GM12891 (cell line): ENCODE results near the gene FCRL6.
A peak's percentile ranks its signal among the peaks of the same experiment; 100 is the strongest.

Experiments used
- DNase-seq: peaks from one replicate; pipeline ENCODE4 v3.0.0; 2011; ENCODE audit warnings: low spot score; ENCODE audit not compliant: insufficient read length
- FAIRE-seq: peaks from 2 replicates; lab custom pipeline; 2011; peaks lifted over from hg19 to GRCh38; lab: Jason Lieb, UNC
- PAX5 ChIP-seq: IDR thresholded peaks from 2 replicates; pipeline ENCODE4 v1.6.1; 2011; ENCODE audit warnings: low read length, moderate library complexity, mild to moderate bottlenecking; ENCODE audit not compliant: insufficient read depth, severe bottlenecking
- POLR2A ChIP-seq: IDR thresholded peaks from 2 replicates; pipeline ENCODE4 v1.6.1; 2011; ENCODE audit warnings: low read depth, low read length, control low read depth
- POLR2AphosphoS5 ChIP-seq: IDR thresholded peaks from 2 replicates; pipeline ENCODE4 v1.6.1; 2011; ENCODE audit warnings: low read depth, low read length, control low read depth
- POU2F2 ChIP-seq: IDR thresholded peaks from 2 replicates; pipeline ENCODE4 v1.6.1; 2011; ENCODE audit warnings: low read depth, mild to moderate bottlenecking, control low read depth, low read length, moderate library complexity
- SPI1 ChIP-seq: IDR thresholded peaks from 2 replicates; pipeline ENCODE4 v1.6.1; 2011; ENCODE audit warnings: low read depth, low read length, control low read depth
- TAF1 ChIP-seq: IDR thresholded peaks from 2 replicates; pipeline ENCODE4 v1.6.1; 2011; ENCODE audit warnings: low read depth, low read length, control low read depth

Gene FCRL6

GRCh38 chr1:159825564-159825963, 23.4 kb downstream of the FCRL6 start:
- TF ChIP-seq POLR2A = no peak
- TF ChIP-seq TAF1 = no peak
- no peak for TF ChIP-seq PAX5
- TF ChIP-seq POLR2AphosphoS5 = no peak
- no peak for TF ChIP-seq POU2F2
- no peak for TF ChIP-seq SPI1
- FAIRE-seq (no peak), DNase-seq (no peak)

DNA sequence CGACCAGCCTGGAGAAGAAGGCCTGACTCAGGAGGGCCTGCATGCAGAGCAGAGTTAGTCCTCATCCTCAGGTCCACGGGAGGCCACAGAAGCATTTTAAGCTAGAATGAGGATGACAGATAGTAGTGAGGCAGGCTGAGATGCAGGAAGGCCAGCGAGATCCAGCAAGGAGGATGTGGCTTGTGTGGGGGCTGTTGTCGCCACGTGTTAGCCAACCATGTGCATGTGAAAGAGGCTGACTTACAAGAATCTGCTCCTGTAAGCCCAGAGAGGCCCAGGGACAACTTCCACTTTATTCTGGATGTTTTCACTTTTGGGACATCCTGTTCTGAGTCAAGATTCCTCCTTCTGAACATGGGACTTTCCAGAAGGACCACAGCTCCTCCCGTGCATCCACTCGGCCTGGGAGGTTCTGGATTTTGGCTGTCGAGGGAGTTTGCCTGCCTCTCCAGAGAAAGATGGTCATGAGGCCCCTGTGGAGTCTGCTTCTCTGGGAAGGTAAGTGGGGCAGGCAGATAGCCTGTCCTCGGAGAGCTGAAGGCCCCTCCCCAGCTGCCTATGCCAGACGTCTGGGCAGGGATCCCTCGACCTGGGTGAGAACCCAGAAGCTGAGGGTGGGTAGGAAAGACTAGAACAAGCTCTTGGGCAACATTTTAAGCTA, 24.4 kb downstream of the FCRL6 start, which contains the start of gene SLAMF8:
Gene SLAMF8, plus strand, starts transcription at position 433 of the 661 bp plus-strand sequence. Its CDS starts 26 bp downstream, at position 459.
- no peak for TF ChIP-seq POLR2AphosphoS5
- no peak for TF ChIP-seq TAF1
- no peak for TF ChIP-seq POU2F2
- no peak for TF ChIP-seq POLR2A
- TF ChIP-seq SPI1 = no peak
- no peak for TF ChIP-seq PAX5
- FAIRE-seq (peak; percentile 82), DNase-seq (no peak)

DNA sequence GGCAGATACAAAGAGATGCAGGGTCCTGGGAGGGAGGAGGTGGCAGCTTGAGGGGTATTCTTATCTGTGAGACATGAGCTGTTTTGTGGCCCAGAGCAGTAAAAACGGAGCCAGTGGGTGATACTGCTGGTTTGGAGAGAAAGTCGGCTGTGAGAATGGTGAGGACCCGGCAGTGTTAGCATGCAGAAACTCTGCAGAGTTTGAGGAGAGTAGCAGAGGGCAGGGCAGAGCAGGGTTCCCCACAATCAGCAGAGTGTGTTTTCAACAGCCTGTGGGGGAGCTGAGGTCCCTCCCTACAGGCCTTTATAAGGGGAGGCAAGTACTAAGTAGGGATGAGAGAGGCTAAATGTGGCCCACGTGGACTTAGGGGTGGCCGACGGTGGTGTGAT, 24.9 kb downstream of the FCRL6 start:
- FAIRE-seq = no peak
- DNase-seq = no peak

DNA sequence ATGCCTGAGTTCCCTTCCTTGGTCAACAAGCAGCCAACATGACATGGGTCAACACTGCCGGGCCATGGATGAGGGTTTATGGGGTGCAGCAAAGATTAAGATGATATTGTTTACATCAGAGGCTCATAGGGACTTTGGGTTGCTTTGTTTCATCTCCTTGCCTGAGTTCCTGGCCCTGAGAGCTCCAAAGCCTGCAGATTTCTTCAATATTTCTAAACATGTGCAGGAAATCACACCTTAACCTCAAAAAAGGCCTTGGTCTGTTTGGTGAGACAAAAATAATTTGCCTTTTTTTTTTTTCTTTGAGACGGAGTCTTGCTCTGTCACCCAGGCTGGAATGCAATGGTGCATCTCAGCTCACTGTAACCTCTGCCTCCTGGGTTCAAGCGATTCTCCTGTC, 25.4 kb downstream of the FCRL6 start:
- no peak for FAIRE-seq
- DNase-seq = no peak

More for the DNA sequence above, 24.9 kb downstream of the FCRL6 start:
- no peak for TF ChIP-seq POLR2A
- TF ChIP-seq POLR2AphosphoS5 = no peak
- TF ChIP-seq SPI1 = no peak
- no peak for TF ChIP-seq PAX5
- TF ChIP-seq POU2F2 = no peak
- no peak for TF ChIP-seq TAF1

GRCh38 chr1:159828176-159828575, 26.0 kb downstream of the FCRL6 start:
- FAIRE-seq = peak; percentile 16

More for the DNA sequence above, 25.4 kb downstream of the FCRL6 start:
- no peak for TF ChIP-seq PAX5
- TF ChIP-seq POLR2A = no peak
- no peak for TF ChIP-seq POU2F2
- TF ChIP-seq POLR2AphosphoS5 = no peak
- TF ChIP-seq TAF1 = no peak
- no peak for TF ChIP-seq SPI1

GRCh38 chr1:159828581-159829272, 26.6 kb downstream of the FCRL6 start:
- no peak for DNase-seq
- TF ChIP-seq POLR2AphosphoS5 (no peak), POLR2A (no peak), POU2F2 (no peak), SPI1 (no peak)
- no peak for FAIRE-seq

More at GRCh38 chr1:159828176-159828575, 26.0 kb downstream of the FCRL6 start:
- no peak for DNase-seq
- TF ChIP-seq TAF1 (no peak), POLR2A (no peak), POU2F2 (no peak), SPI1 (no peak), POLR2AphosphoS5 (no peak), PAX5 (no peak)

DNA sequence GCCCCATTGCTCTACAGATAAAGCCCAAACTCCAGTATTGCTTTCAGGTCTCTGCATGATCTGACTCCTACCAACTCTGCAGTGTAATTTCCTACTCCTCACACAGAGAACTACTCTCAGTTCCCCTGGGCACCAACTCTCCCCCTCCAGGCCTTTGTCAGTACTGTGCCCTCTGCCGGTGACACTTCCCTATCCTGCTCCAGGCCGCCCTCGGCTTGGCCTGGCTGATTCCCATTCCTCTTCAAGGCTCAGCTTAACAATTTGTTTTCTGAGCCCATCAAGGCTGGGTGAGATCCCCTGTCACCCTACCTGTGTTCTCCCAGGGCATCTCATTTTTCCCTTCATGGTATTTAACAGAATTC, 27.1 kb downstream of the FCRL6 start:
- FAIRE-seq (peak; percentile 79), DNase-seq (peak; percentile 45)
- TF ChIP-seq TAF1 (no peak), SPI1 (peak; percentile 75)

GRCh38 chr1:159829822-159830465, 27.8 kb downstream of the FCRL6 start:
- FAIRE-seq = no peak
- TF ChIP-seq PAX5 = no peak
- TF ChIP-seq TAF1 = no peak
- TF ChIP-seq POU2F2 = no peak
- TF ChIP-seq SPI1 = no peak
- no peak for TF ChIP-seq POLR2A
- TF ChIP-seq POLR2AphosphoS5 = no peak
- DNase-seq = no peak

- FAIRE-seq = no peak
- DNase-seq = no peak
- TF ChIP-seq POLR2A = no peak
- no peak for TF ChIP-seq TAF1
- TF ChIP-seq SPI1 = no peak
- TF ChIP-seq POU2F2 = no peak
- TF ChIP-seq POLR2AphosphoS5 = no peak
- TF ChIP-seq PAX5 = no peak
Observed at GRCh38 chr1:159830722-159831121, 28.6 kb downstream of the FCRL6 start.

DNA sequence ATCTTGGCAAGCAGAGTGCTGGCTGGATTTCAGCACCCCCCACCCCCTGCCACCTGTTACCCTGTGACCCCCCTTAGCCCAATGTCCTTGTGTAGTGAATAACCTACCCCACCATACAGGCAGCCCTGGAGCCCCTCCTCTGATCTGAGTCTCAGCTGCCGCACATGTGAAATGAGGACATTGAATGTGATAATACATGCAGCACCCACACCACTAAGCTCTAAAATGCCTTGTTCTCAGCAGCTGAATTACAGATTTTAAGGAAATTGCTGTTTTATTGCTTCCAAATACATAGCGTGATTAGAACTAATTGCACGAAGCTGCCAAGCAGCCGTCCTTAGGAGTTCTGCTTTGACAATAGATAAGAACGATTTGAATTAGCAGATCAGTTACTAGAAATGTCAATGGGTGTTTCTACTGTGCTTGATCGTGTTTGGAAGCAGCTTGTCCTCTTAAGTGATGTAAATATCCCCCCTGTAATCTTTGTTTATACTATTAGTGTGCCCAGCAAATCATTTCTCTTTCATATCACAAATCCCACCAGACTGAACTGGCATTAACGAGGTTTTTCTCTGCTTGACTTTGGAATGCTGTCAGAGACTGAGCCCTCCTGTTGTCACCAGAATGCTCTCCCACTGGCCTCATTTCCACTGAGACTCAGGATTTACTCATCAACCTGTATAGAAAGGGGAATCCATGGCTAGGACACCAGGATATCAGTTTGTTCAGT, 29.4 kb downstream of the FCRL6 start:
- DNase-seq (no peak), FAIRE-seq (no peak)
- TF ChIP-seq POU2F2 = no peak
- no peak for TF ChIP-seq SPI1
- no peak for TF ChIP-seq POLR2AphosphoS5
- TF ChIP-seq POLR2A = no peak
